Measurements from ENCODE around the gene STXBP6.

Gene STXBP6

DNA sequence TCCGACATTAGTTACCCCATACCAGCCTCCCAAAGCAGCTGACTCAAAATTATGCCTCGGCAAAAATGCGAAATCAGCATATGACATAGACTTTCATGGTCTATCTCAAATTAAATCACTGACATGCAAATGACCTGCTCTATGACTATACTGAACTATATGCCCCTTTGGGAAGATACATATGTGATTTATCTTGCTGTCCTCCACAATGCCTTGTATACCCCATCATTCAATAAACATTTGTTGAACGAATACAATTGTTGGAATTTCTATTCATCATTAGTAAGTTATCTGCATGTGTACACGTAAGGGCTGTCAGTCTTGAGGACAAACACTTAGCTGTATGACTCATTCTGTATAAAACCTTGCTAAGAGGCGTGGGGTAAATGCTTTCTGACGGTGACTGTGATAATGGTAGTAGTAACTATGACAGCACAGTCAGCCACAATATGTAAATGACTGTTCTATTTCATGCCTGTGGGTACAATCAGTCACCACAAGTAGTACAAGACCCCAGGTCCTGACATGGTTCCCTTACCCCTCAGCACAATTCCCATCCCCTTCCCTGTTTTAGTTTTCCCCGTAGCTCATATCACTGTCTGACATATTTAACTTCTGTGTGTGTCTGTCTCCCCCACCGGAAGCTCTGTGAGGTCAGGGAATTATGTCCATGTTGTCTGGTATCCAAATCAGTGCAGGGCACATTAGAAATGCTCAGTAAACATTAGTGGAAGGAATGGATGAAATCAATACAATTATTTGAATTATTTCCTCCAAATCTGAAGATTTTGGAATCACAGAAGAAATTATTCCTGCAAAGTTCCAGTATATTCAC is 42.8 kb downstream of the STXBP6 start:
- no peak overlapping the region for H3K4me3 ChIP-seq
- DNase-seq (ENCODE audit: low spot score), result no peak
- H3K27ac ChIP-seq, result no peak overlapping the region
- TF ChIP-seq, protein P1, sequence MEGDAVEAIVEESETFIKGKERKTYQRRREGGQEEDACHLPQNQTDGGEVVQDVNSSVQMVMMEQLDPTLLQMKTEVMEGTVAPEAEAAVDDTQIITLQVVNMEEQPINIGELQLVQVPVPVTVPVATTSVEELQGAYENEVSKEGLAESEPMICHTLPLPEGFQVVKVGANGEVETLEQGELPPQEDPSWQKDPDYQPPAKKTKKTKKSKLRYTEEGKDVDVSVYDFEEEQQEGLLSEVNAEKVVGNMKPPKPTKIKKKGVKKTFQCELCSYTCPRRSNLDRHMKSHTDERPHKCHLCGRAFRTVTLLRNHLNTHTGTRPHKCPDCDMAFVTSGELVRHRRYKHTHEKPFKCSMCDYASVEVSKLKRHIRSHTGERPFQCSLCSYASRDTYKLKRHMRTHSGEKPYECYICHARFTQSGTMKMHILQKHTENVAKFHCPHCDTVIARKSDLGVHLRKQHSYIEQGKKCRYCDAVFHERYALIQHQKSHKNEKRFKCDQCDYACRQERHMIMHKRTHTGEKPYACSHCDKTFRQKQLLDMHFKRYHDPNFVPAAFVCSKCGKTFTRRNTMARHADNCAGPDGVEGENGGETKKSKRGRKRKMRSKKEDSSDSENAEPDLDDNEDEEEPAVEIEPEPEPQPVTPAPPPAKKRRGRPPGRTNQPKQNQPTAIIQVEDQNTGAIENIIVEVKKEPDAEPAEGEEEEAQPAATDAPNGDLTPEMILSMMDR (IDR thresholded peaks at IDR 0.05), result no peak

DNA sequence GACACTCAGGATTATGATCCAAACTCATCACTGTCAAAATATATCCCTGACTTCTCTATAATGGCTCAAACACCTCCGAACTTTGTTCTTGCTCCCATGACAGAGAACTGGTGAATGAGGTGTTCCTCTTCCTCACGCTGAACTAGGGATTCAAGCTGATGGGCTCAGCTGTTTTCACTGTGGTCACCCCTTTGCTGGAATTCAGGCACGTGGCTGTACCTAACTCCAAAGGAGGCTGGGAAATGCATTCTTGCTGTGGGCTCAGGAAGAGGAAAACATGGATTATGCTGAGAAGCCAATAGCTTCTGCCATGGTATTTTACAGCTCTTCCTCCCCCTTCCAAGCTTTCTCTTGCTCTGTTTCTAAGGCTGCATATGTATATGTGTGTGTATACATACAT is 43.9 kb downstream of the STXBP6 start:
- Histone ChIP-seq H3K27ac (no peak overlapping the region), H3K4me3 (no peak overlapping the region)
- TF ChIP-seq, protein P1 (IDR thresholded peaks at IDR 0.05), result no peak
- no peak for DNase-seq (ENCODE audit: low spot score)

DNA sequence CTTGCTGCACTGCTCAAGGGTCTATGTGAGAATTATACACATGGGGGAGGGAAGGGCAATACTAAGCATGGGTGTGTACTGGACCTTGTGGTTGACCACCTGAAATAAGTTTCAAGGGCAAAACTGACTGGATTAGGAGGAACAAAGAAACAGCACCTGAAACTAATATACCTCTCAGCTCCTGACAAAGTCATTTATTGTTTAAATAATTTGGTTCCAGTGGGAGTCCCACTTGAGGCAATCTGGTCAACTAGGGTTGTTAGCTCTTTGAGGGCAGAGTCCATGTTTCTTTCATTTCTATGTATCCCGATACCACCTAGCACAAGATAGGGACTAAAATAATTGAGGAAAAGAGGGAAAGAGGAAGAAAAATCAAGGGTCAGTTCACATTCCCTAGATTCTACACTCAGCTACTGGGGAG is 45.5 kb downstream of the STXBP6 start:
- no peak for DNase-seq (ENCODE audit: low spot score)
- Histone ChIP-seq H3K4me3 (no peak overlapping the region), H3K27ac (no peak overlapping the region)
- TF ChIP-seq, protein P1 (IDR thresholded peaks at IDR 0.05), result no peak

DNA sequence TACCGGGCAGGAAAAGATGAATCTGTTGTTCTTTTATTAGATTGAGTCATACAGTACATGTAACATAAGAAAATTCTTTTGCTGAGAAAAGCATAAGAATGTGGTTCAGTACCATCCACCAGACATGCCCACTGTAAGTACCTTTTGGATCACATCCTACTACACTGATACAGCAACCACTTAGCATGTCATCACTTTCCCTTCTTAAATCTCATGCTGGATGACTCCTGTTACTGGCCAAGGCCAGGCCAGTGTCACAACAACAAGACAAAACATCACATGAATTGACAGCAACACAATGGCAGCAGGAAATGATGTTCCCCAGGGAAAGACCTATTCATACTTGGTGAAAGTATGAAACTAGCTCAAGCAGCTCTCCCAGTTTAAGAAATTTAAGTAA is 46.4 kb downstream of the STXBP6 start:
- TF ChIP-seq, protein P1 (IDR thresholded peaks at IDR 0.05), result no peak
- H3K4me3 ChIP-seq, result no peak overlapping the region
- no peak overlapping the region for H3K27ac ChIP-seq
- no peak for DNase-seq (ENCODE audit: low spot score)

DNA sequence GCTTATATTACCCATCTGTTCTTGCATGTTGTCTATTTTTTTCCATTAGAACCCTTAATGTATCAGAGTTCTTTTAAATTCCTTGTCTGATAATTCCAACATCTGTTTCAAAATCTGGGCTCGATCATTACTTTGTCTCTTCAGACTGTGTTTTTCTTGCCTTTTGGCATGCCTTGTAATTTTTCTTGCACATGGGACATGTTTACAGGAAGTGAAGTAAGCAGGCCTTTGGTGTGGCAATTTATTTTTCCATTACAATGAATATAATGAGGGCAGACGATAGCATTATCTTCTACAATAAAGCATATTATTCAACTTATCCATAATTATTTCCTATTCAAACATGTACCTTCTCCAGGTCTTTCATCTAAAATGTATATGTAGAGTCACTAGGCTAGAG is 48.3 kb downstream of the STXBP6 start:
- Histone ChIP-seq H3K4me3 (no peak overlapping the region), H3K27ac (no peak overlapping the region)
- TF ChIP-seq, protein P1 (IDR thresholded peaks at IDR 0.05), result no peak
- DNase-seq (ENCODE audit: low spot score), result no peak

DNA sequence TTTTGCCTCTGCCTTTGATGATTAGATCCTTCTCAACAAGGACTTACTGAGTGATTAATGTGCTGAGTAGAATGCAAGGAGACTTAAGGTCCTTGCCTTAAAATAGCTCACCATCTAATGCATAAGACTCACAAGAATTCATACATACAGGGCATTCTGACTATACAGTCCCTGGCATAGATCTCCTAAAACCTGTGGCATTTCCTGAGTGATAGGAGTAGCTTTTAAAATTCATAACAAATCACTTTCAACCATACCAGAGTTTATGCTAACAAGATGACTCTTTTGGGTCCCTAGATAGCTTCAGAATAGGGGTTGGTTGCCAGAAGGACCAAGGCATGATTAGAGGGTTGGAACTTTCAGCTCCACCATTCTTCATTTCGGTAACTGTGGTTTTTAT is 48.8 kb downstream of the STXBP6 start:
- no peak overlapping the region for H3K27ac ChIP-seq
- H3K4me3 ChIP-seq, result no peak overlapping the region
- DNase-seq (ENCODE audit: low spot score), result no peak
- TF ChIP-seq, protein P1 (IDR thresholded peaks at IDR 0.05), result no peak

DNA sequence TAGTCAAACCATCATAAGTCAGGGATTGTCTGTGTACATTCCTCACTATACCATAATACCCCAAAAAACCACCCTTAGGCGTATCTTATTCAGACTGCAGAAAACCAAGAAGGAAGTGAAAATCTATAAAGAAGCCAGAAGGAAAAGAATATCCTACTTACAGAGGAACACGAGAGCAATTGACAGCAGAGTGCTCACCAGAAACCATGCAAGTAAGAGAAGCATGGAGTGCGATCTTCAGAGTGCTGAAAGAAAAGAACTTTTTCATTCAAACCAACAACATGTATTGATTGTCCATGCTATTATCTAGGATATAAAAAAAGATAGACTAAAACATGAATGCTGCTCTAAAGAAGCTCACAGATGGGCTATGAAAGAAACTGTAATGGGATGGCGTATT is 50.8 kb downstream of the STXBP6 start:
- no peak overlapping the region for H3K4me3 ChIP-seq
- no peak for DNase-seq (ENCODE audit: low spot score)
- TF ChIP-seq, protein P1 (IDR thresholded peaks at IDR 0.05), result no peak
- no peak overlapping the region for H3K27ac ChIP-seq

Data from coronary artery (tissue), 2 donors.